Endodermal cell (in vitro differentiated cells): ENCODE measurements around the gene NEURL3. TPM values are rescaled to one million over a fixed set of nuclear protein-coding genes. Genes with fewer than 3 reads are reported as not detected.
A peak's percentile ranks its signal among the peaks of the same experiment; 100 is the strongest.

Experiments
- DNase-seq: peaks from one replicate; pipeline ENCODE4 v3.0.0-alpha.2; 2017
- H3K27ac ChIP-seq: 2 replicates; pipeline ENCODE4 v1.5.1; 2013; ENCODE audit warnings: mild to moderate bottlenecking, low read depth, low read length, moderate library complexity
- H3K27me3 ChIP-seq: 2 replicates; pipeline ENCODE4 v1.6.1; 2013; ENCODE audit warnings: mild to moderate bottlenecking, low read length, moderate library complexity; ENCODE audit not compliant: insufficient read depth, control insufficient read depth, poor library complexity, severe bottlenecking
- H3K36me3 ChIP-seq: 2 replicates; pipeline ENCODE4 v1.7.0; 2013; ENCODE audit warnings: mild to moderate bottlenecking, low read length, moderate library complexity; ENCODE audit not compliant: control insufficient read depth, insufficient read depth
- H3K4me1 ChIP-seq: one replicate; pipeline ENCODE4 v1.7.0; 2013; ENCODE audit warnings: low read length; ENCODE audit not compliant: control insufficient read depth, insufficient read depth
- H3K4me3 ChIP-seq: 2 replicates; pipeline ENCODE4 v1.5.1; 2013; ENCODE audit warnings: mild to moderate bottlenecking, low read length, moderate library complexity
- H3K9ac ChIP-seq: 2 replicates; pipeline ENCODE4 v1.6.1; 2013; ENCODE audit warnings: mild to moderate bottlenecking, low read length, moderate library complexity; ENCODE audit not compliant: poor library complexity, severe bottlenecking; ENCODE audit errors: extremely low read depth
- H3K9me3 ChIP-seq: 2 replicates; pipeline ENCODE4 v1.6.1; 2013; ENCODE audit warnings: mild to moderate bottlenecking, low read length, moderate library complexity; ENCODE audit not compliant: control insufficient read depth
- H3K27ac Mint-ChIP-seq: 2 replicates; pipeline ENCODE4 v1.8.0; 2020; ENCODE audit warnings: mixed read lengths
- H3K27me3 Mint-ChIP-seq: 2 replicates; pipeline ENCODE4 v1.8.0; 2021; ENCODE audit warnings: mild to moderate bottlenecking, mixed read lengths; ENCODE audit not compliant: insufficient read depth
- H3K36me3 Mint-ChIP-seq: 2 replicates; pipeline ENCODE4 v1.8.0; 2020; ENCODE audit warnings: low read depth, mixed read lengths
- H3K4me1 Mint-ChIP-seq: 2 replicates; pipeline ENCODE4 v1.8.0; 2020; ENCODE audit warnings: mixed read lengths
- H3K4me3 Mint-ChIP-seq: 2 replicates; pipeline ENCODE4 v1.8.0; 2020; ENCODE audit warnings: mild to moderate bottlenecking, moderate library complexity, mixed read lengths
- H3K9me3 Mint-ChIP-seq: 2 replicates; pipeline ENCODE4 v1.8.0; 2020; ENCODE audit warnings: mild to moderate bottlenecking, mixed read lengths
- WGBS, 2 experiments: methylation state at CpG; one replicate each; pipeline versions ENCODE4 v1.1.5 to v1.1.7; 2013; ENCODE audit warnings: missing lambda C conversion rate in 2 of 2, mixed read lengths in 1 of 2; ENCODE audit not compliant: insufficient coverage in 1 of 2, insufficient read length in 1 of 2; 5-methylcytosine and 5-hydroxymethylcytosine counted together
- total RNA-seq, 2 donors: library from RNA; stranded (reverse); fragmentation: NEBNext Ultra II Directional in 1 of 2; extraction: Animal tissue kit (Norgen Biotek cat#: 25700) in 1 of 2; gene quantifications; 2 replicates in 1 of 2; 3 replicates in 1 of 2; pipeline ENCODE4 v1.2.1, GENCODE V29; 2021
- TF ChIP-seq, protein P1 (sequence below): fragments of 200-600 bp; sonication (generic); conservative IDR thresholded peaks from 2 replicates; pipeline ENCODE4 v1.5.0; 2021; ENCODE audit warnings: antibody characterized with exemption, mild to moderate bottlenecking

NEURL3 gene
- total RNA-seq, 2 donors from 2014 or later: not detected

DNA sequence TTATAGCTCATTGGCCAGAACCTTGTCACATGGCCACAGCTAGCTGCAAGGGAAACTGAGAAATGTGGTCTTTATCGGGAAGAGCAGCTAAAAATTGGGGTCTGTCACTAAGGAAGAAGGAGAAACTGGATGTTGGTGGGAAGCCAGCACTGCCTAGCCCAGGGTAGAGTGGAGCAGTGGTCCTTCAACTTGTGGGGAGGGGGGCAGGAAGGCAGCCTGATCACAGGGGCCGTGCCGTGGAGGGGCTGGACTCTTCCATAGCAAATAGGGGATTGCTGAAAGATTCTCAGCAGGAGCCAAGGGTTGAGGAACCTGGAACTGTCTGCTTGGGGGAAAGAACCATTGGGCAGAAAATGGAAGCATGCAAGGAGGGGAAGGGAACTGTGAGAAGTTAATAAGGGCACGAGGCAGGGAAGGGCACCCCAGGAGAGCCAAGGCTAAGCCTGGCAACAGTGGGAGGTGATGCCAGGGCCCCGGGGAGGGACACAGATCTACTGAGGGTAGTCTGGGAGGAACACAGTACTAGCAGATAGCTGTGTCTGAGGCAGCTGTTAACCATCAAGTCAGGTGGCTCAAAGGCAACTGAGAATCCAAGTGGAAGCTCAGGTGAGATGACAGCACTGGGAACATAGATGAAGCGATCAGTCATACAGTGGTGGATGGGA is 5.9 kb upstream of the NEURL3 start:
- DNase-seq: peak; percentile 26
- 82 to 87% methylated on average over 4 to 6 of the region's 6 CpGs for WGBS, 2 experiments
- Histone ChIP-seq H3K9me3 (no peaks in the 10 kb centered on the region), H3K27me3 (peaks cover 6% of the 10 kb centered on the region), H3K27ac (no peak overlapping the region), H3K36me3 (no peaks in the 10 kb centered on the region), H3K4me3 (no peak overlapping the region), H3K4me1 (no peaks in the 10 kb centered on the region), H3K9ac (no peak overlapping the region)
- H3K27me3 Mint-ChIP-seq: peaks cover 41% of the 10 kb centered on the region
- H3K9me3 Mint-ChIP-seq: peaks cover 1% of the 10 kb centered on the region
- TF ChIP-seq, protein P1, sequence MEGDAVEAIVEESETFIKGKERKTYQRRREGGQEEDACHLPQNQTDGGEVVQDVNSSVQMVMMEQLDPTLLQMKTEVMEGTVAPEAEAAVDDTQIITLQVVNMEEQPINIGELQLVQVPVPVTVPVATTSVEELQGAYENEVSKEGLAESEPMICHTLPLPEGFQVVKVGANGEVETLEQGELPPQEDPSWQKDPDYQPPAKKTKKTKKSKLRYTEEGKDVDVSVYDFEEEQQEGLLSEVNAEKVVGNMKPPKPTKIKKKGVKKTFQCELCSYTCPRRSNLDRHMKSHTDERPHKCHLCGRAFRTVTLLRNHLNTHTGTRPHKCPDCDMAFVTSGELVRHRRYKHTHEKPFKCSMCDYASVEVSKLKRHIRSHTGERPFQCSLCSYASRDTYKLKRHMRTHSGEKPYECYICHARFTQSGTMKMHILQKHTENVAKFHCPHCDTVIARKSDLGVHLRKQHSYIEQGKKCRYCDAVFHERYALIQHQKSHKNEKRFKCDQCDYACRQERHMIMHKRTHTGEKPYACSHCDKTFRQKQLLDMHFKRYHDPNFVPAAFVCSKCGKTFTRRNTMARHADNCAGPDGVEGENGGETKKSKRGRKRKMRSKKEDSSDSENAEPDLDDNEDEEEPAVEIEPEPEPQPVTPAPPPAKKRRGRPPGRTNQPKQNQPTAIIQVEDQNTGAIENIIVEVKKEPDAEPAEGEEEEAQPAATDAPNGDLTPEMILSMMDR: no peak
- no peak overlapping the region for H3K27ac Mint-ChIP-seq
- H3K36me3 Mint-ChIP-seq: no peaks in the 10 kb centered on the region
- no peak overlapping the region for H3K4me3 Mint-ChIP-seq
- H3K4me1 Mint-ChIP-seq: no peaks in the 10 kb centered on the region

DNA sequence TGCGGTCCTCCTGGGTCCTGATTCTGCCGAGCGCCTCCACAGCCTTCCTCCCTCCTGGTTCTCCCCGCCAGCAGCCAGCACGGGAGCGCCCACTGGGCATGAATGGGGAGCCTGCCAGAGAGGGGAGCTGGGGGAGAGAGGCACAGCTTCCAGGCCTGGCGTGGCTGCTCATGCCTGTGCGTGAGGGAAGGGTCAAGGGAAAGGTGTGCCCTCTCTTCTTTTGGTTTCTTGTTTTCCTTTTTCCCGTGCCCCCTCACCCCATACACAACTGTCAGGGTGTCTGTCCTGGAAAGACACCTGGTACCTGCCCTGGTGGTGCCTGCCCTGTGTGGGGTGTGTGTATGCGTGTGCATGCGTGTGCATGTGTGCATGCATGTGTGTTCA is 4.7 kb upstream of the NEURL3 start:
- Histone ChIP-seq H3K4me1 (no peaks in the 10 kb centered on the region), H3K27me3 (peaks cover 6% of the 10 kb centered on the region), H3K9ac (no peak overlapping the region), H3K36me3 (no peaks in the 10 kb centered on the region), H3K4me3 (no peak overlapping the region), H3K9me3 (no peaks in the 10 kb centered on the region), H3K27ac (no peak overlapping the region)
- peaks cover 2% of the 10 kb centered on the region for H3K4me1 Mint-ChIP-seq
- H3K36me3 Mint-ChIP-seq: no peaks in the 10 kb centered on the region
- H3K9me3 Mint-ChIP-seq: no peaks in the 10 kb centered on the region
- TF ChIP-seq, protein P1: no peak
- WGBS, 2 experiments: 67 to 100% methylated on average over 1 to 11 of the region's 11 CpGs
- DNase-seq: no peak
- H3K27me3 Mint-ChIP-seq: peaks cover 37% of the 10 kb centered on the region
- no peak overlapping the region for H3K27ac Mint-ChIP-seq
- H3K4me3 Mint-ChIP-seq: no peak overlapping the region

- no peak overlapping the region for H3K4me3 ChIP-seq
- no peak overlapping the region for H3K9ac ChIP-seq
These were observed 4.1 kb upstream of the NEURL3 start for GRCh38 chr2:96509114-96509846.

More at GRCh38 chr2:96509114-96509846, 4.1 kb upstream of the NEURL3 start:
- TF ChIP-seq, protein P1: peak; percentile 99
- H3K9me3 ChIP-seq: no peaks in the 10 kb centered on the region
- H3K36me3 ChIP-seq: no peaks in the 10 kb centered on the region
- H3K4me1 Mint-ChIP-seq: peaks cover 2% of the 10 kb centered on the region
- no peaks in the 10 kb centered on the region for H3K36me3 Mint-ChIP-seq
- H3K27ac Mint-ChIP-seq: no peak overlapping the region
- no peaks in the 10 kb centered on the region for H3K9me3 Mint-ChIP-seq
- H3K27ac ChIP-seq: no peak overlapping the region
- H3K4me3 Mint-ChIP-seq: no peak overlapping the region
- 35% methylated on average over 16 to 32 of the region's 32 CpGs for WGBS, 2 experiments
- DNase-seq: peak; percentile 99
- peaks cover 37% of the 10 kb centered on the region for H3K27me3 Mint-ChIP-seq
- H3K27me3 ChIP-seq: peaks cover 6% of the 10 kb centered on the region
- no peaks in the 10 kb centered on the region for H3K4me1 ChIP-seq
